GM21390 (cell line): Measurements from ENCODE around the gene ZNF726.
"Not testable (repeated sequence)": the region's sequence is repeated elsewhere in the genome, so short reads cannot be mapped to it uniquely, and the experiment has no call there.

Source experiments
- ATAC-seq: cut with Tn5 transposase; IDR thresholded peaks from one replicate; pipeline ENCODE4 v1.9.1; 2021; ENCODE audit not compliant: unreplicated experiment

The ZNF726 gene

GRCh38 chr19:23937031-23937430 lies 22.3 kb downstream of the ZNF726 start:
- not testable (repeated sequence) for ATAC-seq

- no peak for ATAC-seq
These were observed 28.7 kb downstream of the ZNF726 start for GRCh38 chr19:23943411-23943810.

GRCh38 chr19:23946569-23946968 lies 31.9 kb downstream of the ZNF726 start:
- no peak for ATAC-seq

GRCh38 chr19:23949611-23950010 lies 34.9 kb downstream of the ZNF726 start:
- no peak for ATAC-seq

DNA sequence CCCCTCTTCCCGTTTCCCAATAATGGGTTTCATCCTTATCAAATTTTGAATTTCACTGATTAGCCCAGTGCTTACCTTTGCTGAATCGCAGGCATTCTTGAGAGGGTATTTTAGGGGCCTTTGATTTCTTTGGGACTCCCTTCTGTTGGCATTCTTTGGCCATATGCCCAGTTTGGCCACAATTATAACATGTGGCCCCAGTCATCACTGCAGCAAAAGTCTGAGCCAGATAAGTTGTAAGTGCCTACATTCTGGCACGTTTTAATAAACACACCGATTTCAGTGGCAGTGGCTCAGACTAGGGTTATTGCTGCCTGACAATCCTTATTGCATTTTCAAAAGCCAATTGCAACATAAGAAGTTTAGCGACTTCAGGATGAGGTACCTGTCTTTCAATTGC lies 41.4 kb downstream of the ZNF726 start:
- no peak for ATAC-seq

DNA sequence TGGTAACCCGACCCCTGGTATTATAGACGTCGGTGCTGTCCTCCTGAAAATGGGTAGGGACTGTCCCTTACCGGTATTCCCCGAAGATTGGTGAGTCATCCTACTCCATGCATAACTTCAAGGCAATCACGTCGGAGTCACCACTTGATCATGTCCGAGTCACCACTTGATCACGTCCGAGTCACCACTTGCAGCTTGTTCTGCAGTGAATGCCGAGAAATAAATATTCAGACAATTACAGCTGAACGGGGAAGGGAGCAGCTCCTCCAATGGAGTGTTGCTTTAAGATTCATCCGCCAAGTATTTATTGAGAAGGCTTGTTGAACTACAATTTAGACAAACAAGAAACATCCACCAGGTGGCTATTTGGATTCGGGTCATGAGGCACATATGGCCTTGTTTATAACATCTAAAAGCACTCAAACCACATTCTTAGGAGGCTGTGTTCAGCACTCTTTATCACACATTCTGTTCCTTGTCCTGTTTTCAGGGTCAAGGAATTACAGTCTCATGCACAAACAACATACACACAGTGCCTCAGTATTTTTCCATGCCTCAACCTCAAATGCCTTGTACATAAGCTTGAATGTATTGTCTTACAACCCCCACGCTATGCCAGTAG lies 43.1 kb downstream of the ZNF726 start:
- no peak for ATAC-seq

GRCh38 chr19:23963396-23963795 lies 48.7 kb downstream of the ZNF726 start:
- not testable (repeated sequence) for ATAC-seq

GRCh38 chr19:23963881-23964280 lies 49.2 kb downstream of the ZNF726 start:
- ATAC-seq: not testable (repeated sequence)

DNA sequence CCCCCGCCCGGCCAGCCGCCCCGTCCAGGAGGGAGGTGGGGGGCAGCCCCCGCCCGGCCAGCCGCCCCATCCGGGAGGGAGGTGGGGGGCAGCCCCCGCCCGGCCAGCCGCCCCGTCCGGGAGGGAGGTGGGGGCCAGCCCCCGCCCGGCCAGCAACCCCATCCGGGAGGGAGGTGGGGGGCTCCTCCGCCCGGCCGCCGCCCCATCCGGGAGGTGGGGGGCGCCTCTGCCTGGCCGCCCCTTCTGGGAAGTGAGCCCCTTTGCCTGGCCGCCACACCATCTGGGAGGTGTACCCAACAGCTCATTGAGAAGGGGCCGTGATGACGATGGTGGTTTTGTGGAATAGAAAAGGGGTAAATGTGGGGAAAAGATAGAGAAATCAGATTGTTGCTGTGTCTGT lies 49.6 kb downstream of the ZNF726 start:
- not testable (repeated sequence) for ATAC-seq

DNA sequence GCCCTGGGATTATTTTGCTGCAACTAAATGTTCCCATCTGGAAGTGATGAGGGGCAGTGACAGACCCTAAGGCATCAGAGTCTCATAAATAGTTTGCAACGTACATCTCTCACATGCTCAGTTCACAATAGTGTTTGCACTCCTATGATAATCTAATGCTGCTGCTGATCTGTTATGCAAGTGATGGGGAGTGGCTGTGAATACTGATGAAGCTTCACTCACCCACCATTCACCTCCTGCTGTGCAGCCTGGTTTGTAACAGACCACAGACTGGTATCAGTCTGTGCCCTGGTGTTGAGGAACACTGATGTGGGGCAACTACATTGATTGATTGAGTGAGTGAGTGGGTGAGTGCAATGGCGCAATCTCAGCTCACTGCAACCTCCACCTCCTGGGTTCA lies 54.9 kb downstream of the ZNF726 start:
- no peak for ATAC-seq

GRCh38 chr19:23971598-23971997 lies 56.9 kb downstream of the ZNF726 start:
- no peak for ATAC-seq

GRCh38 chr19:23972161-23972560 lies 57.5 kb downstream of the ZNF726 start:
- no peak for ATAC-seq

- ATAC-seq: no peak
These were observed 60.3 kb downstream of the ZNF726 start for GRCh38 chr19:23974941-23975340.

DNA sequence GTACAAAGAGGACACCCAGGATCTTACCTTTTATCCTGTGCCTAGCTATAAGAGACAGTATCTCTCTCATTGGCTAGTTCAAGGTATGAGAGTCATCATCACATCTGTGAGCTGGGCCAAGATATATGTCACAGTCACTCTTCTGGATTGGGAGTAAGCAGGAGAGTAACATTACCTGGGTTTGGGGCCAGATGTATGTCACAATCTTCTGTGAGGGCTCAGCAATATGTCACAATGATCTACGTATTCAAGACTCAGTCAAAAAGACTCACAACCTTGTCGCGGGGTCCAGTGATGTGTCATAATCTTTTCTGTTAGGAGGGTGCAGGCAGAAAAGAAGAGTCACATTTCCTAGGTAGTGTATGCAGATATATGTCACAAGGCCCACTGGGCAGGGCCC lies 61.9 kb downstream of the ZNF726 start:
- ATAC-seq: not testable (repeated sequence)

- ATAC-seq: not testable (repeated sequence)
These were observed 62.6 kb downstream of the ZNF726 start for GRCh38 chr19:23977256-23977655.

DNA sequence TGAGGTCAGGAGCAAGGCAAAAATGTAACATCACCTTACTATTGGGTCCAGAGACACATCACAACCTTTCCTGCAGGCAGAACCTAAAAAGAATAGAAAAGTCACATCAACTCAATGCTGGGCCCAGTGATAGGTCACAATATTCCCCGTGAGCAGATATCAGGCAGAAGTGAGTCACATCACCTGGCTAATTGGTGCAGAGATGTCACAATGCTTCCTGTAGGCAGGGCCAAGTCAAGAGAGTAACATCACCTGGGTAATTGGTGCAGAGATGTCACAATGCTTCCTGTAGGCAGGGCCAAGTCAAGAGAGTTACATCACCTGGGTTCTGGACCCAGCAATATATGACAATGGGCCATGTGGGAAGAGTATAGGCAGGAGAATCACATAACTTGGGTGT lies 63.4 kb downstream of the ZNF726 start:
- ATAC-seq: no peak

DNA sequence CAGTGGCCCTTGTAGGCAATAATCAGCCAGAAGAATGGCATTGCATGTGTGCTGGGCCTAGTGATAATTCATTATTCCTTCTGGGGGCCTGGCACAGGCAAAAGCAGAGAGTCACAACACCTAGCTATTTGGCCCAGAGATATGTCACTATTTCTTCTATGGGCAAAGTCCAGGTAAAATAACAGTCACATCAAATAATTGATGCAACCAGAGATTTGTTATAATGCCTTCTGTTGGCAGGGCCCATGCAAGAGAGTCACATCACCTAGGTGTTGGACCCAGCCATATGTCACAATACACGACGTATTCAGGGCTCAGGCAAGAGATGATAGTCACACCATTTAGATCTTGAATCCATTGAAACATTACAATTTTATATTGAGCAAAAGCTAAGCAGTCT lies 66.1 kb downstream of the ZNF726 start:
- no peak for ATAC-seq

- no peak for ATAC-seq
These were observed 67.2 kb downstream of the ZNF726 start for GRCh38 chr19:23981863-23982262.

DNA sequence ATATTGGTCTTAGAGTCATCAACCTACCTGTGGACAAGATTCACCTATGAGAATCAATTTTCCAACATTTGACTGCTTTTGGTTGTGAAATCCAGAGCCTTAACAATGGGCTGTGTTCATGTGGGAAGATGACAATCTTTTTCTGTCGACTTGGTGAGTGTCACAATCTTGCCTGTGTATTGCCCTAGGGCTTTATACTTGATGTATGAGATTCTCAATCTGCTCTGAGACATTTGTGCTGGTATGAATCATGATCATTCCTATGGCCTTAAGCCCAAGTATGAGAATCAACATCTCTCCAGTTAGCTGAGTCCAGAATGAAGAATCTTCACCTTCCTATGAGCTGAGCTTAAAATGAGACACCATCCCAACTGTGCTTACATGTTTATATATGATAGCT lies 68.7 kb downstream of the ZNF726 start:
- ATAC-seq: no peak
